Kidney epithelial cell (primary cell): ENCODE measurements around the gene ITPK1. TPM values are rescaled to one million over a fixed set of nuclear protein-coding genes. Genes with fewer than 3 reads are reported as not detected.

Experiments
- DNase-seq: peaks from one replicate; pipeline ENCODE4 v3.0.0-alpha.2; 2010; ENCODE audit warnings: low read depth
- H3K27me3 ChIP-seq: 2 replicates; pipeline ENCODE4 v1.6.0; 2011; ENCODE audit warnings: low read length; ENCODE audit not compliant: control insufficient read depth, insufficient read depth
- H3K36me3 ChIP-seq: 2 replicates; pipeline ENCODE4 v1.5.1; 2011; ENCODE audit warnings: low read length; ENCODE audit not compliant: control insufficient read depth, insufficient read depth
- H3K4me3 ChIP-seq: 2 replicates; pipeline ENCODE4 v1.5.1; 2011; ENCODE audit warnings: low read depth, mild to moderate bottlenecking, control low read depth, low read length
- total RNA-seq: library from RNA; depleted of rRNA; stranded (reverse); fragments of >200 nt; gene quantifications from 2 replicates; pipeline ENCODE4 v1.2.3, GENCODE V29; 2015
- TF ChIP-seq, protein P1 (sequence below): IDR thresholded peaks from 2 replicates; pipeline ENCODE4 v1.5.1; 2011; ENCODE audit warnings: mild to moderate bottlenecking, moderate library complexity, low read length, control low read depth, inconsistent platforms; ENCODE audit not compliant: insufficient read depth, poor library complexity, severe bottlenecking

Gene ITPK1
- total RNA-seq, 1 donor from 2014 or later, result 21.3 TPM

- no peaks in the 10 kb centered on the region for H3K36me3 ChIP-seq
These were observed 91.8 kb downstream of the ITPK1 start for GRCh38 chr14:93023802-93024434.

DNA sequence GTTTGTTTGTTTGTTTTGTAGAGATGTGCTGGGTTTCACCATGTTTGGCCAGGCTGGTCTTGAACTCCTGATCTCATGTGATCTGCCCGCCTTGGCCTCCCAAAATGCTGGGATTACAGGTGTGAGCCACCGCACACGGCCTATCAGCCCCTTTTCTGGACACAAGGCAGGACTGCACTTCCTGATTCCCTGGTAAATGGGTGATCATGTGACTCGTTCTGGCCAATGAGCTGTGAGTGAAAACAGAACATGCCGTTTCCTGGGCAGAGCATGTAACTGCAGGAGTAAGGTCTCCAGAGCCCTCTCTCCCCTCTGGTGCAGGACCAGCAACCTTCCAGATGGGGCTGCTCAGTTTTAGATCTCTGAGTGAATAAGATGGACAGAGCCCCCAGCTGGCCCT lies 92.7 kb downstream of the ITPK1 start:
- DNase-seq, result no peak
- no peaks in the 10 kb centered on the region for H3K27me3 ChIP-seq
- H3K4me3 ChIP-seq, result no peak overlapping the region
- H3K36me3 ChIP-seq, result no peaks in the 10 kb centered on the region
- TF ChIP-seq, protein P1, sequence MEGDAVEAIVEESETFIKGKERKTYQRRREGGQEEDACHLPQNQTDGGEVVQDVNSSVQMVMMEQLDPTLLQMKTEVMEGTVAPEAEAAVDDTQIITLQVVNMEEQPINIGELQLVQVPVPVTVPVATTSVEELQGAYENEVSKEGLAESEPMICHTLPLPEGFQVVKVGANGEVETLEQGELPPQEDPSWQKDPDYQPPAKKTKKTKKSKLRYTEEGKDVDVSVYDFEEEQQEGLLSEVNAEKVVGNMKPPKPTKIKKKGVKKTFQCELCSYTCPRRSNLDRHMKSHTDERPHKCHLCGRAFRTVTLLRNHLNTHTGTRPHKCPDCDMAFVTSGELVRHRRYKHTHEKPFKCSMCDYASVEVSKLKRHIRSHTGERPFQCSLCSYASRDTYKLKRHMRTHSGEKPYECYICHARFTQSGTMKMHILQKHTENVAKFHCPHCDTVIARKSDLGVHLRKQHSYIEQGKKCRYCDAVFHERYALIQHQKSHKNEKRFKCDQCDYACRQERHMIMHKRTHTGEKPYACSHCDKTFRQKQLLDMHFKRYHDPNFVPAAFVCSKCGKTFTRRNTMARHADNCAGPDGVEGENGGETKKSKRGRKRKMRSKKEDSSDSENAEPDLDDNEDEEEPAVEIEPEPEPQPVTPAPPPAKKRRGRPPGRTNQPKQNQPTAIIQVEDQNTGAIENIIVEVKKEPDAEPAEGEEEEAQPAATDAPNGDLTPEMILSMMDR, result no peak

More at GRCh38 chr14:93023802-93024434, 91.8 kb downstream of the ITPK1 start:
- Histone ChIP-seq H3K4me3 (no peak overlapping the region), H3K27me3 (no peaks in the 10 kb centered on the region)
- no peak for DNase-seq
- TF ChIP-seq, protein P1, result no peak

DNA sequence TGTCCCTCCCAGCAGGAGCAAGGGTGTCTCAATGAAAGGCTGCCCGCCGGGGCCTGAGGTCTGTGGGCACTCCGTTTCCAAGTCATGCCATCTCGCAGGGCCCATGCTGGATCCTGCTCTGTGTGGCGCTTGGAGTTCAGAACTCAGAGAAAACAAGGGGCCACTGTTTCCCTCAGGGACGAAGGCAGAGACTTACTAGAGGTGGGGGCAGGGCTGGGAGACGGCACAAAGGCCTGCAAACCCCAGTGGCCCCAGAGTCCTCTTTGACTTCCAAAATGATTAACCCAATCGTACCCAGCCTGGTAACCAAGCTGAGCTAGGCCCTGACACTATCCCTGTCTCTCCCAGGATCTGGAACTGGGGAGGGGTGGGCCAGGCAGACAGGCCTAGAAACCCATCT lies 95.8 kb downstream of the ITPK1 start:
- Histone ChIP-seq H3K4me3 (no peak overlapping the region), H3K36me3 (no peaks in the 10 kb centered on the region), H3K27me3 (no peaks in the 10 kb centered on the region)
- TF ChIP-seq, protein P1, result no peak
- no peak for DNase-seq

DNA sequence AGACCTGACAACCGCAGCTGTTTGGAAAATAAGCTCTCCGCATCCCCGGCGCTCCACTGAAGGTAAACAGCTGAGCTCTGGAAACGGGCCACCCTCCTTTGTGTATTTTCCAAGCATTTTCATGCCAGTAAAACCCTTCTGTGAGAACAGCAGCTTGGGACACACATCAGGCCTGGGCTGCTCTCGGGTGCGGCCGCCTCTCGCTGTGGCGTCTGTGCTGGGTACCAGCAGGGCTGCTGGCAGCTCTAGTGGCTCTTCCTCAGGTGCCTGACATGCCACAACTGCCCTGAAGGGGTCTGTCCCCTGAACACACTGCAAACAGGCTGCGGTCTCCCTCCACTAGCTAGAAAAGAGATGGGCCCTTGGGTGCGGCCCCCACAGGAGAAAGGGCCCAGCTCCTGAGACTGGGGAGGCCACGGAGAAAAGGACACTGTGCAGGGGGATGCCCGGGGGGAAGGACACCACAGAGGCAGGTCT lies 96.3 kb downstream of the ITPK1 start:
- Histone ChIP-seq H3K4me3 (no peak overlapping the region), H3K27me3 (no peaks in the 10 kb centered on the region), H3K36me3 (no peaks in the 10 kb centered on the region)
- TF ChIP-seq, protein P1, result no peak
- no peak for DNase-seq

GRCh38 chr14:93018366-93018765 lies 97.4 kb downstream of the ITPK1 start:
- no peak overlapping the region for H3K4me3 ChIP-seq
- TF ChIP-seq, protein P1, result no peak
- DNase-seq, result no peak
- no peaks in the 10 kb centered on the region for H3K36me3 ChIP-seq
- H3K27me3 ChIP-seq, result no peaks in the 10 kb centered on the region

GRCh38 chr14:93017898-93018297 lies 97.8 kb downstream of the ITPK1 start:
- no peaks in the 10 kb centered on the region for H3K27me3 ChIP-seq
- H3K4me3 ChIP-seq, result no peak overlapping the region
- DNase-seq, result no peak
- H3K36me3 ChIP-seq, result no peaks in the 10 kb centered on the region
- TF ChIP-seq, protein P1, result no peak
